Stimulated activated naive CD8-positive, alpha-beta T cell treated with anti-CD3 and anti-CD28 coated beads, Interleukin-15, amount 100 ng/mL, for 72 hours (primary cell): ENCODE results near the gene ITGA7.
A peak's percentile ranks its signal among the peaks of the same experiment; 100 is the strongest.

Experiments
- ATAC-seq: fragments of 150-1000 bp; cut with Tn5 transposase; 2 replicates; pipeline ENCODE4 v1.10.0; 2021; ENCODE audit warnings: mild to moderate bottlenecking, moderate library complexity
- DNase-seq, 2 donors: peaks; one replicate each; pipeline ENCODE4 v3.0.0; 2021 to 2022
- H3K27ac Mint-ChIP-seq, 2 donors: one replicate each; pipeline ENCODE4 v1.8.0; 2022; ENCODE audit warnings: mild to moderate bottlenecking in 2 of 2, mixed read lengths in 2 of 2, moderate library complexity in 2 of 2
- H3K27me3 Mint-ChIP-seq: one replicate; pipeline ENCODE4 v1.8.0; 2022; ENCODE audit warnings: mixed read lengths
- H3K4me1 Mint-ChIP-seq: one replicate; pipeline ENCODE4 v1.8.0; 2022; ENCODE audit warnings: mild to moderate bottlenecking, mixed read lengths
- H3K4me3 Mint-ChIP-seq, 2 donors: one replicate each; pipeline ENCODE4 v1.8.0; 2022; ENCODE audit warnings: mild to moderate bottlenecking in 2 of 2, mixed read lengths in 2 of 2, moderate library complexity in 1 of 2
- H3K9me3 Mint-ChIP-seq, 2 donors: one replicate each; pipeline ENCODE4 v1.8.0; 2022; ENCODE audit warnings: mixed read lengths in 2 of 2

The ITGA7 gene

GRCh38 chr12:55725556-55725955, 17.9 kb upstream of the ITGA7 start:
- H3K4me3 Mint-ChIP-seq, result no peak overlapping the region
- ATAC-seq, result no peak
- H3K27me3 Mint-ChIP-seq, result no peaks in the 10 kb centered on the region
- H3K4me1 Mint-ChIP-seq, result peaks cover 51% of the 10 kb centered on the region
- DNase-seq, result no peak
- no peak overlapping the region for H3K27ac Mint-ChIP-seq
- H3K9me3 Mint-ChIP-seq, result no peaks in the 10 kb centered on the region

GRCh38 chr12:55724940-55725309, 17.2 kb upstream of the ITGA7 start:
- no peaks in the 10 kb centered on the region for H3K9me3 Mint-ChIP-seq
- peak overlapping the region in 1 of 2 donors; percentile 2 for H3K27ac Mint-ChIP-seq
- DNase-seq (no peak), ATAC-seq (no peak)
- H3K27me3 Mint-ChIP-seq, result no peaks in the 10 kb centered on the region
- H3K4me3 Mint-ChIP-seq, result no peak overlapping the region
- H3K4me1 Mint-ChIP-seq, result peaks cover 45% of the 10 kb centered on the region

GRCh38 chr12:55724226-55724939, 16.7 kb upstream of the ITGA7 start:
- H3K27ac Mint-ChIP-seq, result peak overlapping the region in 1 of 2 donors; percentile 2
- H3K9me3 Mint-ChIP-seq, result no peaks in the 10 kb centered on the region
- no peak overlapping the region for H3K4me3 Mint-ChIP-seq
- ATAC-seq (peak; percentile 54), DNase-seq (peak; percentile 63 to 75)
- no peaks in the 10 kb centered on the region for H3K27me3 Mint-ChIP-seq
- H3K4me1 Mint-ChIP-seq, result peaks cover 40% of the 10 kb centered on the region

- H3K4me3 Mint-ChIP-seq, result no peak overlapping the region
- peak overlapping the region in 1 of 2 donors; percentile 74 for H3K27ac Mint-ChIP-seq
- peaks cover 45% of the 10 kb centered on the region for H3K4me1 Mint-ChIP-seq
- ATAC-seq (no peak), DNase-seq (no peak)
- H3K9me3 Mint-ChIP-seq, result no peaks in the 10 kb centered on the region
- no peaks in the 10 kb centered on the region for H3K27me3 Mint-ChIP-seq
Measured at GRCh38 chr12:55723516-55724225, 16.0 kb upstream of the ITGA7 start.

GRCh38 chr12:55722948-55723347, 15.2 kb upstream of the ITGA7 start:
- Mint-ChIP-seq H3K9me3 (no peaks in the 10 kb centered on the region), H3K27me3 (no peaks in the 10 kb centered on the region), H3K4me3 (no peak overlapping the region), H3K4me1 (peaks cover 50% of the 10 kb centered on the region), H3K27ac (peak overlapping the region in 1 of 2 donors; percentile 71)
- DNase-seq (no peak), ATAC-seq (no peak)

DNA sequence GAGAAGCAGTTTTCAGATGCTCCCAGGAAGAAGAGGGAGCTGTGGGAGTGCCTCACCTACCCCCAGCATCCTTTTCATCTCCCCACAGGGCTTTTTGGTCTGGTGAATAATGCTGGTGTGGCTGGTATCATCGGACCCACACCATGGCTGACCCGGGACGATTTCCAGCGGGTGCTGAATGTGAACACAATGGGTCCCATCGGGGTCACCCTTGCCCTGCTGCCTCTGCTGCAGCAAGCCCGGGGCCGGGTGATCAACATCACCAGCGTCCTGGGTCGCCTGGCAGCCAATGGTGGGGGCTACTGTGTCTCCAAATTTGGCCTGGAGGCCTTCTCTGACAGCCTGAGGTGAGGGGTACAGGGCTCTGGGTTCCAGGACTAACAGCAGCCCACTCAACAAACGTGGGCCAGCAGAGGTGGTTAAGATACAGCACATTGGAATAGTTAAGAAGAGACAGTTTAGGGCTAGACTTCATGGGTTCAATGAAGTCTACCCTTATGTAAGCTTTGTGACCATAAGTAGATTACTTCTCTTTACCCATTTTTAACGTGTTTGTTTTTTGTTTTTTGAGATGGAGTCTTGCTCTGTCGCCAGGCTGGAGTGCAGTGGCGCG, 14.0 kb upstream of the ITGA7 start:
- H3K9me3 Mint-ChIP-seq, result no peaks in the 10 kb centered on the region
- H3K27me3 Mint-ChIP-seq, result no peaks in the 10 kb centered on the region
- H3K4me1 Mint-ChIP-seq, result peaks cover 50% of the 10 kb centered on the region
- no peak overlapping the region for H3K4me3 Mint-ChIP-seq
- ATAC-seq, result no peak
- DNase-seq, result no peak
- H3K27ac Mint-ChIP-seq, result no peak overlapping the region

- DNase-seq, result no peak
- Mint-ChIP-seq H3K27me3 (no peaks in the 10 kb centered on the region), H3K4me1 (peaks cover 45% of the 10 kb centered on the region), H3K4me3 (no peak overlapping the region), H3K27ac (no peak overlapping the region), H3K9me3 (no peaks in the 10 kb centered on the region)
- no peak for ATAC-seq
Measured at GRCh38 chr12:55720894-55721444, 13.3 kb upstream of the ITGA7 start.

- DNase-seq, result no peak
- no peak within 1 kb of the TSS for H3K27ac Mint-ChIP-seq
- no peak within 1 kb of the TSS for H3K4me3 Mint-ChIP-seq
- H3K9me3 Mint-ChIP-seq, result no peaks in the 10 kb centered on the region
- H3K27me3 Mint-ChIP-seq, result no peaks in the 10 kb centered on the region
- H3K4me1 Mint-ChIP-seq, result peaks cover 45% of the 10 kb centered on the region
- ATAC-seq, result no peak
Measured at GRCh38 chr12:55720071-55720564, 12.4 kb upstream of the ITGA7 start, which contains the start of gene RDH5. TSS of gene RDH5 (plus strand) at chr12:55720393. CDS start at chr12:55721185, 792 bp downstream.

DNA sequence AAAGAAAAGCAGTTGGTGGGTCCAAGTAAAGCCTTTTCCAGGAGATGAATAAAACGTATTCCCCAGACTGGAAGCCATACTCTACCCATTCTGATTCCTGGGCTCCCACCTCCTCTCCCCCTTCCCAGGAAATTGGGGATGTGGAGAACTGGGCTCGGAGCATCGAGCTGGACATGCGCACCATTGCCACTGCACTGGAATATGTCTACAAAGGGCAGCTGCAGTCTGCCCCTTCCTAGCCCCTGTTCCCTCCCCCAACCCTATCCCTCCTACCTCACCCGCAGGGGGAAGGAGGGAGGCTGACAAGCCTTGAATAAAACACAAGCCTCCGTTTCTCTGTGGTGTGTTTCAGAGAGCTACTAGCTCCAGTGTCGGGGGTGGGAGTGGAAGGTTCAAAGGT, 11.7 kb upstream of the ITGA7 start:
- Mint-ChIP-seq H3K4me3 (no peak overlapping the region), H3K4me1 (peaks cover 38% of the 10 kb centered on the region), H3K27ac (no peak overlapping the region), H3K9me3 (no peaks in the 10 kb centered on the region), H3K27me3 (no peaks in the 10 kb centered on the region)
- DNase-seq (no peak), ATAC-seq (no peak)

GRCh38 chr12:55718624-55719275, 11.0 kb upstream of the ITGA7 start:
- H3K27ac Mint-ChIP-seq, result no peak overlapping the region
- ATAC-seq (no peak), DNase-seq (no peak)
- peaks cover 36% of the 10 kb centered on the region for H3K4me1 Mint-ChIP-seq
- no peak overlapping the region for H3K4me3 Mint-ChIP-seq
- H3K9me3 Mint-ChIP-seq, result no peaks in the 10 kb centered on the region
- no peaks in the 10 kb centered on the region for H3K27me3 Mint-ChIP-seq

DNA sequence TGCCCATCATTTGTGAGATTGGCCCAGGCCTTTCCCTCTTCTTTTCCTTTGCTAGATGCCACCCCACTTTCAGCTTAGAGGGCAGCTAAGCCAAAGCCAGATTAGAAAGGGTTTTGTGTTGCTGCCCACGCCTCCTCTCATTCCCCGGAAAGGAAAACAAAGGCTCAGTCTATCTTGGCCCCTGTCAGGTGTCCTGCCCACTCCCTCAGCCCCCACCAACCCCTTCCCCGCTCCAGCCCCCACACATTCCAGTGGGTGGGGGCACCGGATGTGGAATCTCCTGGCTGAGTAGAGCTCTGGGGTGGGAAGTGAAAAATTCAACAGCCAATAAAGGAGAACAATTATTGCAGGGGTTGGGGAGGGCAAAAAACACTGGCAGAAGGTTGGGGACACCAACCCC, 10.3 kb upstream of the ITGA7 start:
- H3K9me3 Mint-ChIP-seq, result no peaks in the 10 kb centered on the region
- no peaks in the 10 kb centered on the region for H3K27me3 Mint-ChIP-seq
- DNase-seq, result no peak
- peaks cover 36% of the 10 kb centered on the region for H3K4me1 Mint-ChIP-seq
- peak overlapping the region in 1 of 2 donors; percentile 97 for H3K4me3 Mint-ChIP-seq
- ATAC-seq, result no peak
- H3K27ac Mint-ChIP-seq, result no peak overlapping the region

DNA sequence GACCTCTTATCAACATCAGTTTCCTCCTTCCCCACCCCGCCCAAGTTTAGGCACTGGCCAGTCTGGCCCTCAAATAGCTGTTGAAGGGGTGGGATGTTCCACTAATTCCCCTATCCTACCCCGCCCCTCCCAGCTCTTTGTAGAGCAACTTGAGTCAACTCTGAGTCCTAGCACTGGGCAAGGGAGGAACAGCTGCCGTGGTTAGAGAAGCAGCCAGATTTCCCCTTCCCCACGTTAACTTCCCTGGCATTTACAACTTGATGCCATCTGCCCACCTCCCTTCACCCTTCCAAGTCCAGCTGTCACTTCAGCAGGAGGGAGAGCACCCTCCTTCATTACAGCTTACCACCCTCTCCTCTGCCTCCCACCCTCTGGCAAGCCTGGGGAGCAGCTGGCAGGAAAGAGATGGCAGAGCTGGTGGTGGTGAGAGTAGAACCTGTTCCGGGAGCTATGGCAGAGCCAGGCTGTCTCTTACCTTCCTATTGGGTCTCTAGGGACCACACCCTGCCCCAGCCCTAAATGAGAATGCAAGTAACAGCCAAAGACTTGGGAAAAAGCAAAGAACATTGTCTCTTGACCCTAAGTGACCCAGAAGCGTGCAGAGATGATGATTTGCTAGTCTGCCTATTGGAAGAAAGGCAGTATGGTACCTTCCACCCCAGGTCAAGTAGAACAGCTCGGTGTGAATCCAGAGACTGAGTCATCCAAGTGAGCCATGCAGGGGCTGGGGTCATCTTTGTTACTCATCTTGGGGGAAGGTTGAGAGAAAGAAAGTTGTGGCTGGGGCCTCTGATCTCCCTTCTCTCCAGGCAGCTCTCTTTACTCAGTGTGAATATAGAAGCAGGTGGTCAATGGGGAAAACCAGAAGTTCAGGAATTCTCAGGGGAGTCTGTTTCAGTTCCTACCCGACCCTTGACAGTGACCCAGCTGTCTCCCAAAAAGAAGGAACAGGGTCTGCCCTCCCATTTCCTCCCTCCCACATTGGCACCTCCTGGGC, 9.6 kb upstream of the ITGA7 start:
- ATAC-seq, result peak; percentile 45
- peaks cover 36% of the 10 kb centered on the region for H3K4me1 Mint-ChIP-seq

DNA sequence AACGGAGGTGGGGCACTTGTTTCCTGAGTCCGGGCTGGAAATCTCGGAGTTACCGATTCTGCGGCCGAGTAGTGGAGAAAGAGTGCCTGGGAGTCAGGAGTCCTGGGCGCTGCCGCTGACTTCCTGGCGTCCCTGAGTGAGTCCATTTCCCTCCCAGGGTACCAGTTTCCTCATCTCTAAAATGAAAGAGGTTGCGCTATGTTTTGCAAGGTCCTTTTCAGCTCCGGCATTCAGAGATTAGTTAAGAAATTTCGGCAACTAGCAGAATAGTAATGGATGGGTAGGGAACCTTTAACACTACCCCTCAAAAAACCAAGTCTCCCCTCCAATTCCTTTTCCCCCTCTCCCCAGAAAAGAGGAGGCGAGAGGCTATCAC, 8.9 kb upstream of the ITGA7 start:
- Mint-ChIP-seq H3K27me3 (no peaks in the 10 kb centered on the region), H3K4me3 (peak overlapping the region; percentile 95 to 97), H3K9me3 (no peaks in the 10 kb centered on the region), H3K4me1 (peaks cover 36% of the 10 kb centered on the region), H3K27ac (peak overlapping the region; percentile 92 to 100)
- DNase-seq, result no peak
- no peak for ATAC-seq

More for the DNA sequence above, 9.6 kb upstream of the ITGA7 start:
- peak overlapping the region in 1 of 2 donors; percentile 92 for H3K27ac Mint-ChIP-seq
- DNase-seq, result no peak
- no peaks in the 10 kb centered on the region for H3K9me3 Mint-ChIP-seq
- H3K27me3 Mint-ChIP-seq, result no peaks in the 10 kb centered on the region
- H3K4me3 Mint-ChIP-seq, result peak overlapping the region; percentile 95 to 97

- DNase-seq (peak; percentile 94 to 95), ATAC-seq (peak; percentile 93)
- Mint-ChIP-seq H3K27ac (peak within 1 kb of the TSS; percentile 92 to 100), H3K4me1 (peaks cover 36% of the 10 kb centered on the region), H3K27me3 (no peaks in the 10 kb centered on the region), H3K4me3 (peak within 1 kb of the TSS; percentile 95 to 97), H3K9me3 (no peaks in the 10 kb centered on the region)
Measured at GRCh38 chr12:55715833-55716581, 8.3 kb upstream of the ITGA7 start, which contains the start of gene BLOC1S1. TSS of gene BLOC1S1 (plus strand) at chr12:55716046. CDS start at chr12:55716052, 6 bp downstream.
